CD14-positive monocyte (primary cell): ENCODE results near the gene ALDH16A1. TPM values are rescaled to one million over a fixed set of nuclear protein-coding genes. Genes with fewer than 3 reads are reported as not detected.

Source experiments
- DNase-seq, 3 donors: peaks; one replicate each; pipeline ENCODE4 v3.0.0-alpha.2; 2011 to 2022
- H2AFZ ChIP-seq: 2 replicates; pipeline ENCODE4 v1.6.0; 2012; ENCODE audit warnings: mild to moderate bottlenecking, low read depth, low read length, inconsistent platforms; ENCODE audit not compliant: insufficient read depth, poor library complexity, severe bottlenecking
- H3K27ac ChIP-seq, 2 donors: 1 replicate in 1 of 2; 2 replicates in 1 of 2; pipeline ENCODE4 v1.5.1; 2012 to 2013; ENCODE audit warnings: low read length in 2 of 2, control low read depth in 1 of 2, inconsistent platforms in 1 of 2, low read depth in 1 of 2, mild to moderate bottlenecking in 1 of 2
- H3K27me3 ChIP-seq, 2 donors: one replicate each; pipeline versions ENCODE4 v1.6.0 to v1.6.1; 2011 to 2013; ENCODE audit warnings: low read length in 2 of 2; ENCODE audit not compliant: control insufficient read depth in 2 of 2, insufficient read depth in 2 of 2
- H3K36me3 ChIP-seq, 2 donors: replicated peaks in 1 of 2; 1 replicate in 1 of 2; 2 replicates in 1 of 2; pipeline versions ENCODE4 v1.5.1 to v1.6.1; 2012 to 2013; ENCODE audit warnings: low read length in 2 of 2, control low read depth in 1 of 2, inconsistent platforms in 1 of 2, mild to moderate bottlenecking in 1 of 2; ENCODE audit not compliant: insufficient read depth in 2 of 2, control insufficient read depth in 1 of 2
- H3K4me1 ChIP-seq, 2 donors: 1 replicate in 1 of 2; 2 replicates in 1 of 2; pipeline versions ENCODE4 v1.5.1 to v1.6.1; 2012 to 2013; ENCODE audit warnings: low read length in 2 of 2, control low read depth in 1 of 2, inconsistent platforms in 1 of 2, mild to moderate bottlenecking in 1 of 2, moderate library complexity in 1 of 2; ENCODE audit not compliant: insufficient read depth in 2 of 2, control insufficient read depth in 1 of 2
- H3K4me2 ChIP-seq: replicated peaks from 2 replicates; pipeline ENCODE3; 2012; ENCODE audit warnings: low read length, moderate library complexity, mild to moderate bottlenecking; ENCODE audit not compliant: poor library complexity, severe bottlenecking; ENCODE audit errors: extremely low read depth
- H3K4me3 ChIP-seq, 3 experiments: fragments of 200-600 bp in 1 of 3; sonication (generic) in 1 of 3; replicated peaks in 1 of 3; 1 replicate in 2 of 3; 2 replicates in 1 of 3; pipeline ENCODE4 v1.5.1; 2011 to 2013; ENCODE audit warnings: low read length in 3 of 3, mild to moderate bottlenecking in 3 of 3, control low read depth in 2 of 3, low read depth in 2 of 3, inconsistent platforms in 1 of 3, moderate library complexity in 1 of 3
- H3K79me2 ChIP-seq: 2 replicates; pipeline ENCODE4 v1.6.0; 2012; ENCODE audit warnings: mild to moderate bottlenecking, control low read depth, inconsistent platforms, low read length, moderate library complexity; ENCODE audit not compliant: insufficient read depth
- H3K9ac ChIP-seq: 2 replicates; pipeline ENCODE4 v1.6.0; 2017; ENCODE audit warnings: low read length, mild to moderate bottlenecking; ENCODE audit not compliant: insufficient read depth, poor library complexity, severe bottlenecking
- H3K9me3 ChIP-seq, 2 donors: replicated peaks in 1 of 2; 1 replicate in 1 of 2; 2 replicates in 1 of 2; pipeline versions ENCODE4 v1.5.1 to v1.6.1; 2012 to 2013; ENCODE audit warnings: low read length in 2 of 2, control low read depth in 1 of 2; ENCODE audit not compliant: control insufficient read depth in 1 of 2, insufficient read depth in 1 of 2
- H4K20me1 ChIP-seq: 2 replicates; pipeline ENCODE4 v1.6.0; 2012; ENCODE audit warnings: mild to moderate bottlenecking, low read length, control low read depth, moderate library complexity; ENCODE audit not compliant: insufficient read depth
- H3K27ac Mint-ChIP-seq, 7 donors: one replicate each; pipeline ENCODE4 v1.8.0; 2020; ENCODE audit warnings: mild to moderate bottlenecking in 7 of 7, mixed read lengths in 7 of 7, moderate library complexity in 6 of 7, inconsistent platforms in 2 of 7
- H3K27me3 Mint-ChIP-seq, 3 donors: one replicate each; pipeline ENCODE4 v1.8.0; 2021 to 2022; ENCODE audit warnings: low read depth in 3 of 3, mild to moderate bottlenecking in 3 of 3, mixed read lengths in 3 of 3, moderate library complexity in 3 of 3, inconsistent platforms in 1 of 3
- H3K36me3 Mint-ChIP-seq, 2 donors: one replicate each; pipeline ENCODE4 v1.8.0; 2020; ENCODE audit warnings: mixed read lengths in 2 of 2, inconsistent platforms in 1 of 2, mild to moderate bottlenecking in 1 of 2
- H3K4me1 Mint-ChIP-seq: one replicate; pipeline ENCODE4 v1.8.0; 2020; ENCODE audit warnings: mild to moderate bottlenecking, mixed read lengths
- H3K4me3 Mint-ChIP-seq, 2 donors: one replicate each; pipeline ENCODE4 v1.8.0; 2020; ENCODE audit warnings: mild to moderate bottlenecking in 2 of 2, mixed read lengths in 2 of 2, moderate library complexity in 1 of 2
- H3K9me3 Mint-ChIP-seq, 7 donors: one replicate each; pipeline ENCODE4 v1.8.0; 2020 to 2022; ENCODE audit warnings: mixed read lengths in 7 of 7, mild to moderate bottlenecking in 6 of 7, moderate library complexity in 6 of 7, inconsistent platforms in 2 of 7
- WGBS: methylation state at CpG from one replicate; pipeline ENCODE4 v1.1.5; 2013; ENCODE audit warnings: missing lambda C conversion rate; ENCODE audit not compliant: insufficient coverage; 5-methylcytosine and 5-hydroxymethylcytosine counted together
- intact Hi-C, 2 donors: fragments of 100-400 bp; cut with micrococcal nuclease; formaldehyde crosslinking; loops; one replicate each; pipeline versions ENCODE4 v1.15.0 to v1.15.1; 2023
- polyA plus RNA-seq, 3 donors: library from polyadenylated mRNA; depleted of rRNA in 1 of 3; unstranded in 2 of 3; stranded (reverse) in 1 of 3; fragments of 300-500 nt in 2 of 3; fragments of >200 nt in 1 of 3; fragmentation: Illumina TruSeq in 2 of 3; gene quantifications; 1 replicate in 2 of 3; 2 replicates in 1 of 3; pipeline ENCODE4 v1.2.3, GENCODE V29; 2012 to 2021
- TF ChIP-seq, protein P1 (sequence below): fragments of 200-600 bp; IDR thresholded peaks from one replicate; pipeline ENCODE4 v1.8.0; 2022; ENCODE audit warnings: antibody characterized with exemption, mild to moderate bottlenecking

Gene ALDH16A1
- polyA plus RNA-seq, 3 donors = 30.8 to 39.5 (median 31.2) TPM

DNA sequence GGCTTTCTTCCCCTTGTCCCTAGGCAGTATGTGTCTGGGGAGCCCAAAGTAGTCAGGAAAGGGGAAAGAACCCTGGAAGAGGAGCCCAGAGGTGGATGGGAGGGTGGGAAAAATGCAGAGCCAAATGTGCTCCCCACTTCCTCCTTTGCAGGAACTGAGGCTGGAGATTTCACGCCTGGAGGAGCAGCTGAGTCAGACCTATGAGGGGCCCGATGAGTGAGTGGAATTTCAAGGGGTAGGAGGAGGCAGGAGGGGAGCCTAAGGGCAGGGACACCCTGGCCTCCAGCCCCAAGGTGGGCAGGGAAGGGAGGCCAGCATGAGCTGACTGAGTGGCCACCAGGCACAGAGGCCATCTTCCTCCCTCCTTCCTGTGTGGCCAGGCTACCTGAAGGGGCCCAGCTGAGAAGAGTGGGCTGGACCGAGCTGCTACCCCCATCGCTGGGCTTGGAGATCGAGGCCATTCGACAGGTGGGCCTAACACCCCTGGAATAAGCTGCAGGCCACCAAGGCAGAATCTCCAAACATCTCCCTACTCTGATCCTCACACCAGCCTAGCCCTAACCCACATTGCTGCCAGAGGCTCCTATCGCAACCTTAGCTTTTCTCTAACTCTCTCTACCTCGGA, 44.1 kb upstream of the ALDH16A1 start:
- Histone ChIP-seq H3K79me2 (no peaks in the 10 kb centered on the region), H3K27me3 (no peaks in the 10 kb centered on the region), H3K4me1 (peaks cover 15 to 17% of the 10 kb centered on the region in 2 donors), H3K27ac (peak overlapping the region; percentile 24 to 29), H4K20me1 (no peaks in the 10 kb centered on the region), H3K36me3 (no peaks in the 10 kb centered on the region), H3K4me3 (peak overlapping the region in 1 of 3 experiments; percentile 40), H3K9me3 (no peaks in the 10 kb centered on the region), H3K4me2 (peak overlapping the region; percentile 35), H2AFZ (peak overlapping the region; percentile 75), H3K9ac (no peak overlapping the region)
- intact Hi-C loops = no loop called here
- peak in 2 of 3 donors; percentile 12 to 46 for DNase-seq
- TF ChIP-seq, protein P1, sequence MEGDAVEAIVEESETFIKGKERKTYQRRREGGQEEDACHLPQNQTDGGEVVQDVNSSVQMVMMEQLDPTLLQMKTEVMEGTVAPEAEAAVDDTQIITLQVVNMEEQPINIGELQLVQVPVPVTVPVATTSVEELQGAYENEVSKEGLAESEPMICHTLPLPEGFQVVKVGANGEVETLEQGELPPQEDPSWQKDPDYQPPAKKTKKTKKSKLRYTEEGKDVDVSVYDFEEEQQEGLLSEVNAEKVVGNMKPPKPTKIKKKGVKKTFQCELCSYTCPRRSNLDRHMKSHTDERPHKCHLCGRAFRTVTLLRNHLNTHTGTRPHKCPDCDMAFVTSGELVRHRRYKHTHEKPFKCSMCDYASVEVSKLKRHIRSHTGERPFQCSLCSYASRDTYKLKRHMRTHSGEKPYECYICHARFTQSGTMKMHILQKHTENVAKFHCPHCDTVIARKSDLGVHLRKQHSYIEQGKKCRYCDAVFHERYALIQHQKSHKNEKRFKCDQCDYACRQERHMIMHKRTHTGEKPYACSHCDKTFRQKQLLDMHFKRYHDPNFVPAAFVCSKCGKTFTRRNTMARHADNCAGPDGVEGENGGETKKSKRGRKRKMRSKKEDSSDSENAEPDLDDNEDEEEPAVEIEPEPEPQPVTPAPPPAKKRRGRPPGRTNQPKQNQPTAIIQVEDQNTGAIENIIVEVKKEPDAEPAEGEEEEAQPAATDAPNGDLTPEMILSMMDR = no peak
- H3K27ac Mint-ChIP-seq = peak overlapping the region in 6 of 7 donors; percentile 12 to 87 (median 79)
- peaks cover 4 to 11% (median 8%) of the 10 kb centered on the region in 3 donors for H3K27me3 Mint-ChIP-seq
- WGBS = 74% methylated on average over 7 of the region's 8 CpGs
- peak overlapping the region in 1 of 2 donors; percentile 59 for H3K4me3 Mint-ChIP-seq
- H3K9me3 Mint-ChIP-seq = peaks cover 0 to 5% (median 0%) of the 10 kb centered on the region in 7 donors
- H3K4me1 Mint-ChIP-seq = peaks cover 28% of the 10 kb centered on the region
- no peaks in the 10 kb centered on the region for H3K36me3 Mint-ChIP-seq

DNA sequence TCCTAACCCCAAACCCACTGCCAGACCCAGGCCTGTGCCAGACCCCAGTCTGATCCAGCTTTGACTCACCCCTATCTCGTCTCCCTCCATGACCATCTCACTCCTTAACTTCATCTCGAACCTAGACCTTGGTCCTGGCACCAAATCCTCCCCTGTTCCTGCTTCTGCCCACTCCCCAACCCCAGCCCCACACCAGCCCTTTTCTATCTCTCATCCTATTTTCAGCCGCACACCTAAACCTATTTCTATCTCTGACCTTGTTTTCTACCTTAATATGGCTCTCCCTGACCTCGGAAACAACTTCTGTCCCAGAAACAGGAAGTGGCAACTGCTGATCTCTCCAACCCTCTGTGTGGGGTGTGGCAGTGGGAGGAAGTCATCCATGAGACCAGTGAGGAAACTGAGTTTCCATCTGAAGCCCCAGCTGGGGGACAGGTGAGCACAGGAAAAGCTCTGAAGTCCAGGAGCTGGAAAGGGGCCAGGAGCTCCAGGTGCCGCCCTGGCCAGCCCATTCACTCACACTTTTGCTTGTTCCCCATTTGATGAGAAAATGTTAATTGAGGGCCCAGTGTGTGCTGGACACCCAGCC, 43.5 kb upstream of the ALDH16A1 start:
- peak; percentile 41 to 70 (median 68) for DNase-seq
- peak overlapping the region; percentile 75 for H2AFZ ChIP-seq
- 49% methylated on average over 2 of the region's 5 CpGs for WGBS
- peak overlapping the region; percentile 34 to 87 (median 79) for H3K27ac Mint-ChIP-seq
- H3K27me3 ChIP-seq = no peaks in the 10 kb centered on the region
- peaks cover 28% of the 10 kb centered on the region for H3K4me1 Mint-ChIP-seq
- H3K36me3 Mint-ChIP-seq = no peaks in the 10 kb centered on the region
- peaks cover 4 to 11% (median 8%) of the 10 kb centered on the region in 3 donors for H3K27me3 Mint-ChIP-seq
- H3K4me2 ChIP-seq = peak overlapping the region; percentile 35
- no peaks in the 10 kb centered on the region for H4K20me1 ChIP-seq
- intact Hi-C loops = no loop called here
- peaks cover 15 to 17% of the 10 kb centered on the region in 2 donors for H3K4me1 ChIP-seq
- peak overlapping the region; percentile 24 to 29 for H3K27ac ChIP-seq
- H3K9me3 ChIP-seq = no peaks in the 10 kb centered on the region
- H3K36me3 ChIP-seq = no peaks in the 10 kb centered on the region
- peak overlapping the region in 1 of 2 donors; percentile 59 for H3K4me3 Mint-ChIP-seq
- TF ChIP-seq, protein P1 = no peak
- peaks cover 0 to 5% (median 0%) of the 10 kb centered on the region in 7 donors for H3K9me3 Mint-ChIP-seq
- no peak overlapping the region for H3K9ac ChIP-seq
- no peaks in the 10 kb centered on the region for H3K79me2 ChIP-seq
- peak overlapping the region in 1 of 3 experiments; percentile 40 for H3K4me3 ChIP-seq
